IPS-11a (cell line): ENCODE measurements around the gene MYOM3.

Experiments used
- H3K4me3 ChIP-seq: one replicate; pipeline ENCODE4 v1.5.1; 2013; ENCODE audit warnings: low read depth, low read length, control low read depth

Gene MYOM3

GRCh38 chr1:24111996-24112779 lies at the start of gene MYOM3:
Gene MYOM3 (minus strand): TSS chr1:24112135. CDS start chr1:24108636, 3,499 bp downstream.
- no peak within 1 kb of the TSS for H3K4me3 ChIP-seq

DNA sequence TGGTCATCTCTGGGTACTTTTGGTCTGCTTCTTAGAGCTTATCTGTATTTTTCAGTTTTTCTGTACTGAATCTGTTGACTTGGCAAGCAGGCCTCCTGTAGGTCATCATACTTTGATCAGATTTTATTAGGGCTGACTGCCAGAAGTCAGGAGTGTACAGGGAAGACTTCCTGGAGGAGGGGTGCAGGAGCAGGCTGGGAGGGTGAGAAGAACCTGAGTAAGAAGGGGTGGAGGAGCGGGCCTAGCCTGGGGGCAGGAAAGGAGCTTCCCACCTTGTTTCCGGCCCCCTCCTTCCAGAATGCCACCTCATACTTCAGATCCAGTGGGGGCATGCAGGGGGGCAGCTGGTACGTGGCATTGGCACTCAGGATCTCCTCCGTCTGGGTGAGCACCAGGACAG lies 49.3 kb upstream of the MYOM3 start:
- no peak overlapping the region for H3K4me3 ChIP-seq

DNA sequence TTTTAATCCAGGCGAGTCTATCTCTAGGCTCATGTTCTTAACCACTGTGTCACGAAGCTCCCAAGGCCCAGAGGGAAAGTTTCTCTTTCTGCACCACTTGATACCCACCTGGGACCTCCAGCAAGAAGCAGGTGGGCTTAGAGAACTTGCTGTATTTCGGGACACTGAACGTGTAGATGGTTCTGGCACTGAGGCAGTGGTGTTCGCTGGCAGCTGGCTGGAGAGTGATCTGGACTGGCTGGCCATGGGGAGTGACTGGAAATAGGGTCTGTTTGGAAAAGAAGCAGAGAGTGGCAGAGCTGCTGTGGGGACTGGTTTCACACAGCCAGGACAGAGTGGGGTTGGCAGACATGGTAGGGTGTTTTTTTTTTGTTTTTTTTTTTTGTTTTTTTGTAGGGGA lies 47.4 kb upstream of the MYOM3 start:
- H3K4me3 ChIP-seq = no peak overlapping the region

DNA sequence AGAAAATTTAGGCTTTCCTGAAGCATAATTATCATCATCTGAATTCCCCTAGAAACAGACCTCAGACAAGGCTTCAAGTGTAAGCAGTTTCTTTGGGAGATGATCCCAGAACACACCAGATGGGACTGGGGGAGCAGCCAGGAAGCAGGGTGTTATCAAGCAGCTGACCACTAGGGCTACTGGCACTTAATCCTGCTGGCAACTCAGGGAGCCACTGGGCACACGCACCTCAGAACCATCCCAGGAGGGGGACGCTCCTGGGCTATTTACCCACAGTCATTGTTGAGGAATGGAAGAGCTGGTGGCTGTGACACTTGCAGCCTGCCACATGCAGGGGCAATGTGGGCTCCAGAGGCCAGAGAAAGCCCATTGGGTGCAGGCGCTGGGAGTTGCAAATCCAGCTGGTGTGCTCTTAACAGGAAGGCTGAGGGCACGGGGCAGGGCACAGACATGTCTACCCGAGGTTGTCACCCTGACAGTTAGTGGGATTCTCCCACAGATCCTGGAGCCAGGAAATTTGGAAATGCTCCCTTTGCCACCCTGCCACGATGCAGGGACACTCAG lies 46.1 kb upstream of the MYOM3 start:
- H3K4me3 ChIP-seq = no peak overlapping the region

- no peak overlapping the region for H3K4me3 ChIP-seq
Observed at GRCh38 chr1:24156542-24157260, 44.8 kb upstream of the MYOM3 start.

DNA sequence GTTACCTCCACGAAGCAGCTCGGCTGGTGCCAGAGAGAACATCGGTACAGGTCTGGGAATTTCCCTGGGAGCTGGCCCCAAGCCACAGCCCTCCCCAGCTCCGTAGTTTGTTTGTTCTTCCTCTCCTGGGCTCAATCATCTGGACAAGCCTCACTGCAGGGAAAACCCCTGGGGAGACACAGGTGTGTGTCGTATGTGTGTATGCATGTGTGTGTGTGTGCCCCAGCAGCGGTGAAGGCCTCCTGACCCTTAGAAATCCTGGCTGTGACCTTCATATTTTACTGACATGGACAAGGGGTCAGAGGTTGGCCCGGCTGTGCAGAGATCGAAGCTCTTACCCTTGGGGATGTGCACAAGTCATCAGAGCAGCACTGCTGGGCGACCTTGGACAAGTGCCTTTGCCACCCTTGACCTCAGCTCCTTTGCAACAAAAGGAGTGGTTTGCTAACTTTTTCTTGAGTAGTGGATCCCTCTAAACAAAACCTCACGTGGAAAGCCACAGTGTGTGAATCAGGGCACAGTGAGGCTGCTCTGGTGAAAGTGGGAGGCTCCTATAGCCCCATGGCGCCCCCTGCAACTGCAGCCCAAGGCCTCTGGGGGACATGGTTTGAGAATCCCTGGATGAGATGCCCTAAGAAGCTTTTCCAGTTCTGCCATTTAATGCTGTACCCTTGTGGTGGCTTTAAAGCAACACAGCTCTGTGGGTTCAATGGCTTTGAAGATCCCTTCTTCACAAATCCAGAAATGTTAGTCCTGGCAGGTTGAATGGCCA lies 43.3 kb upstream of the MYOM3 start:
- no peak overlapping the region for H3K4me3 ChIP-seq

- no peak overlapping the region for H3K4me3 ChIP-seq
Observed at GRCh38 chr1:24154215-24154614, 42.3 kb upstream of the MYOM3 start.

DNA sequence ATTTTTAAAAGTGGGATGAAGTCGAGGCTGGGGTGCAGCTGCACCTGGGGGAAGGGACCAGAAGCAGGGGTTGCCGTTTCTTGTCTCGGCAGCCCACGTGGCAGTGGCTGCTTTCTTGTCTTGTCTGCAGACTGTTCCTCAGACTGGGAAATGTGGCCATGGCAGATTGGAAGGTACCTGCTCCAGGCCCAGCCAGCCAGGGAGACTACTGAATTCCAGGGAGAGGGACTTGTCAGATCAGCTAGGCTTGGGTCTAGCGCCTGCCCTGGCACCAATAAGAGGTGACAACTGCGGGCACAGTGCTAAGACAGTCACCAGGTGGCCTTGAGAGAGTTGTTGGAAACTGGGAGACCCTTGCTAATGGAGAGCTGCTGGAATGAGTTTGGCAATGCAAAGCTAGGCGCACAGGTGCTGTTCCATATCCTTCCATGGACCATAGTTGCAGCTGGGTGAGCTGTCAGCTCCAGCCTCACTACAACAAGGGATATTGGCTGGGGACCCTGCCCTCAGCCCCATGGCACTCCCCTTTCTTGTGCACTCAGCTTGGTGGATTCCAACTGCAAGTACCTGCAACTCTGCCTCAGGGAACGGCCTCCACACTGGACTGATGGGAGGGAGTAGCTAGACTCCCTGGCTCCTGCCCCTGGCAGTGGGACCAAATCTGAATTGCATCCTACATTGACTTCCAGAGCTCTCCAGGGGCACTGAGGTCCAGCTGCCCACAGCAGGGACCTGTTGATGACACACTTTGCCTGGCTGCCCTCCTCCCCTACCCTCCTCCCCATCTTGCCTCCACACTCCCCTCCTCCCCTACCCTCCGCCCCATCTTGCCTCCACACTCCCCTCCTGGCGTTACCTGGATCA lies 40.9 kb upstream of the MYOM3 start:
- H3K4me3 ChIP-seq = no peak overlapping the region

DNA sequence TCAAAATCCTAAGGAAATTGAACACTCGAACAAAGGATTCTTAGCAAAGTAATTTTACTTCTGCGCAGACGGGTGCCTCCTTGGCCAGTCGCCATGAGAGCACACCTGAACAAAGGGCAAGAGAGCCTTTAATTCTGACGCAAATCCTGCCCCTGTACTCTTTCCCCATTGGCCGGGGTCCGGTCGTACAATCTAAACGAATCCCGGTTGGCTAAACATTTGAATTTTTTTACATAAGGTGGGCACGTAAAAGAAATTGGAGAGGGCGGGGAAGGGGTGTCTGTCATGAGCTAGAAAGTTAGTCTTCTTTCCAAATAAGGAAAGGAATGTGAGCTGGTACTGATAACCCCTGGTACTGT lies 39.2 kb upstream of the MYOM3 start:
- peak overlapping the region; percentile 24 for H3K4me3 ChIP-seq

DNA sequence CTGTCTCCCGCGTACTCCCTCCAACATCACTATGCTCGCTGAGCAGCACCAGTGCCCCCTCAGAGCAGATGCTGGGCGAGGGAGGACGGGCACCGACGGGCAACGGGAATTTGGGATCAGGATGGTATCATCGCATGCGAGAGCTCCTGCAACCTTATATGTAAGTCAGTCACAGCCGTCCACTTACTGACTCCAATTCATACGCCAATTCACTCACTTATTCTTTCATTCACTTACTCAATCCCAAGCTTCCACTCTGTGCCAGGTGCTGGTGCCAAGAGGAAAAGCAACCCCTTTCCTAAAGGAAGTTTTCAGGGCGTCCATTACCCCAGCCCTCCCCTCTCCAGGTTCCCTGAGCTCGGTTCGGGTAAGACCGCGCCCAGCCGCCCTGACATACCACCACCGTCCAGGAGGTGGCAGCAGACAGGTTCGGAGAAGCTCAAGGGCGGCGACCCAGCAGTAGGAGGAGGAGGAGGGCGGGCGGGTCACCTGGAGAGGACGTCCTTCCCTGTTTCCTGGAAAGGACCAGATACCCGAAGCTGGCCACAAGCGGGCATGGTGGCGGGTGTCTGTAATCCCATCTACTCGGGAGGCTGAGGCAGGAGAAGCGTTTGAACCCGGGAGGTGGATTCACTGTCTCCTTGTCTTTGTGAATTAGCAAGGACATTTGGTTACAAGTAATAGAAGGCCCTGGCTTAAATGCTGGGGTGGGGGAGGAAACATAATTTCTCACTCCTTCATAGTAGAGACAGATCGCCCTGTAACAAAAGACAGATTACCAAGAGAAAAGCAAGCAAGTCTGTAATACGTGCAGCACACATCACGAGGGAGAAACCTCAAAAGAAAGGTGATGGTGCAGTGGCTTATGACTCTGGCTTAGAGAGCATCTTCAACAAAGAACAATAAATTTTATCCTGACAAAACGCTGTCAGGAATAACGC lies 38.6 kb upstream of the MYOM3 start:
- H3K4me3 ChIP-seq = peak overlapping the region; percentile 24

DNA sequence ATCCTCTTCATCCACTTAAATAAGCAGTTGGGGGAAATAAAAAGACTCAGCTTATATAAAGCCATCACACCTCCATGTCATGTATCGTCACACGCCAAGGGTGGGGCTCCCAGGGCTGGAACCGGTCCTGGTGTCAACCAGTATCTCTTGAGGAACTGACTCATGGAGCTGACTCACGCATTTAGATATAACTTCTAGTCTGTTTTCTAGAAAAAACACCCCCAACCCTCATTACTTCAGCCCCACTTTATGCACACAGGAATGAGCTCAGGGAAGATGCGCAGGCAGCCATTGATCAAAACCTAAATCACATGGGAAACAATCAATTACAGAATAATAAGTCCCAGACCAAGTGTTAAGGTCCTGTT lies 37.9 kb upstream of the MYOM3 start:
- H3K4me3 ChIP-seq = no peak overlapping the region

- H3K4me3 ChIP-seq = no peak overlapping the region
Observed at GRCh38 chr1:24147816-24148215, 35.9 kb upstream of the MYOM3 start.

DNA sequence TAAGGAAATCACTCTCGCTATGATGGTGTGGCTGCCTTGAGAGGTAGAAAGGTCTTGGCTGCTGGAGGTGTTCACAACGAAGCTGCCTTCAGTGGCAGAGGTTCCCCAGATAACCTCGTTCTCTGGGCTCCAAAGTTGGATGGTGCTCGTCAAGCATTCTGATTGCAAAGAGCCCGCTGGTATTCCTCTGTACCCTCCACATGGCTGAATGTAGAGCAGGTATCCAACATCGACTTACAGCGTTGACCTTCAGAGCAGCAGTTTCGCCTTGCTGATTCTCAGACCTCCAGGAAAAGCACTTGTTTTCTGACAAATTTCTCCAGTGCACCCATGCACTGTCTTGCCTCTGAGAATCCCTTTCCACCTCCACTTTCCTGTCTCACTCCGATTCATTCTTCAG lies 35.3 kb upstream of the MYOM3 start:
- H3K4me3 ChIP-seq = no peak overlapping the region

GRCh38 chr1:24142546-24143534 lies 30.9 kb upstream of the MYOM3 start, which contains the start of gene IL22RA1:
Gene IL22RA1 (minus strand): TSS chr1:24143140. CDS start chr1:24143082, 58 bp downstream.
- H3K4me3 ChIP-seq = no peak within 1 kb of the TSS

DNA sequence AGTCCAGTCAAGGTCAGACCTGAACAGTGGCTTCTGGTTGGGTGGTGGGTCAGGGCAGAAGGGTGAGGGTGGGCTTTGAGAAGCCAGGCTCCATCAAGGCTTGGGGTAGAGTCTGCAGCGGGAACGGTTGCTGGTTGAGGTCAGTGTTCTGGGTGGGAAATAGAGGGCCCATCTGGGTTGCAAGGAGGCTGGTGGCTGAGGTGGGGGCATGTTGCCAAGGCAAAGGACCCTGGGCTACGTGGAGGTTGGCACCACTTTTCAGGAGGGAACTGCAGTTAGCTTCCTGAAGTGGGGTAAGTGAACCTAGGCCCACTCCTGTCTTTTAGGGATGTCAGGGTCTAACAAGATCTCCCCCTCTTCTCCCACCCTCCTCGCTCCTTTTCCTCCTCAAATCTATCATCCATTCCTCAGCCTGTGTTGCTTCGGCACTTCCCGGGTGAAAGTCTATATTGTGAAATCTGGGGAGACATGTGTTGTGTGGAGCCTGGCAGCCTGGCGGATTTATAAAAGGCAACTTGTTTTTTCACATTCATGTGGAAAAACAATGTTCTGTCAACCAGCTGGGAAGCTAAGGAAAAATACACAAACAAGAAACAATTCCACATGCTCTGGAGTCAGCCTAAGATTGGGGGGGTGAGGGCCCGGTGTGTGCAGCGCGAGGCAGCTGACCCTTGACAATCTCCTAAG lies 29.5 kb upstream of the MYOM3 start:
- H3K4me3 ChIP-seq = no peak overlapping the region

GRCh38 chr1:24140741-24141181 lies 28.8 kb upstream of the MYOM3 start:
- H3K4me3 ChIP-seq = no peak overlapping the region

DNA sequence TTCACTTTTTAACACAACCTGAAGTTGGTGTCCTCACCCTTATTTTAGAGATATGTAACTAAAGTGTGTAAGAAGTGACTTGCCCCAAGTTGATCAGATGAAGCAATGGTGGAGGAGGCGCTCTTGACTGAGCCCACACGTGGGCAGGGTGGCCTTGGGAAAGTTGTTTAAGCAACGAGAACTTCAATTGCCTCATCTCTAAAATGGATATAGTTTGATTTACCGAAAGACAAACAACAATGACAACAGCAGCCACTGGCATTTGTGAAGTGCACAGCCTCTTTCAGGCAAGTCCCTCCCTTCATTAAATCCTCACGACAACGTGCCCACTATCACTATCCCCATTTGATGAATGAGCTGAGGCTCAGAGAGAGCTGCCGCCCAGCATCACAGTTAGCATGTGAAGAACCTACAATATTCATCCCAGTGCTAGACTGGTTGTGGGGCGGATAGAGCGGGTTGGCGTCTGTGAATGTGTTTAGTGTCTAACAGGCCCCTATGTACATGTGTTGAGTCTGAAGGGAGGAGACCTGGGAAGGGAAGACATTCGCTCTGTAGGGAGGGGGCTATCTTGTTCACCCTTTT lies 28.0 kb upstream of the MYOM3 start:
- no peak overlapping the region for H3K4me3 ChIP-seq
